ENCODE data around the gene KCNJ4. TPM values are rescaled to one million over a fixed set of nuclear protein-coding genes. Genes with fewer than 3 reads are reported as not detected.

Gene KCNJ4
- not detected in 2 replicates for total RNA-seq (2014; rRNA removed; shearing (Covaris generic); ENCODE audit: low replicate concordance)

DNA sequence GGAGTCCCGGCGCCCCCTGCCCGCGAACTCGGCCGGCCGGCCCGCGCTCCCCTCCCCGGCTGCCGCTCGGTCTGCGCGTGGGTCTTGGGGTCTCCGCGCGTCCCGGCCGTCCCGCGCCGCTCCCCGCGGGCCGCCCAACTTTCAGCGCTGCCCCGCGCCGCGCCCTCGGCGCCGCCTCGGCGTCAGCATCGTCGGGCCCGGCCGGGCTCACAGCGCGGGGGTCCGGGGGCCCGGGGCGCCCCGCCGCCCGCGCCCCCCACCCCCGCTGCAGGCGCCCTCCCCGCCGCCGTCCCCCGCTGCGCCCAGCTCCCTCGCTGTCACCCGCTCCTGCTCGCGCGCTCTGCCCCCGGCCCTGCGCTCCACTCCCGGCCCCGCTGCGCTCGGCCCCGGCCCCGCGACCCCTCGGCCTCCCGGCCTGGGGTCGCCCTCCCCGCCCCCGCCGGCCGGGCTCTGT lies at the start of gene KCNJ4:
KCNJ4 (minus strand) TSS at position 124 of the 454 bp plus-strand sequence. CDS start 27,067 bp downstream, outside the sequence.
- Histone ChIP-seq H3K9me3 (no peaks in the 10 kb centered on the region), H3K4me3 (no peak within 1 kb of the TSS), H3K36me3 (no peaks in the 10 kb centered on the region), H3K27me3 (peaks cover 15% of the 10 kb centered on the region)
- DNase-seq = no peak

DNA sequence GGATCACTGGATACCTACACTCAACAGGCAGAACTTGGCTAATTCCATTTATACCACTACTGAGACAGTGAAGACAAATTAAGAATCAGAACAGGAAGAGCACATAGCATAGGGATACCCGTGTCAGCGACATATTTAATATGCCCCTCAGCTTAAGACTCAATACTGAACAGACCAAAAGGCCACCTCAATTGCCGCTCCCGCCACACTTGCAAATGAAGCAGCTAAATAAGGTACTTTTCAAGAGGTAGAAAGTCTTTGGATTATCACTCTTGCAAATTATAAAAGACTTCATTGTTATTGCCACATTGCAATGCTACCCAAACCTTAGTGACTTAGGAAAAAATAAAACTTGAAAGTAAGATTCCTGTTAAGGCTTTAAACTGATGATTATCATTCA lies 48.0 kb upstream of the KCNJ4 start:
- Histone ChIP-seq H3K9me3 (no peaks in the 10 kb centered on the region), H3K36me3 (peaks cover 75% of the 10 kb centered on the region), H3K27me3 (no peaks in the 10 kb centered on the region), H3K4me3 (peak overlapping the region; percentile 100)
- DNase-seq = no peak

GRCh38 chr22:38501797-38502672 lies 47.0 kb upstream of the KCNJ4 start:
- H3K27me3 ChIP-seq = no peaks in the 10 kb centered on the region
- peaks cover 85% of the 10 kb centered on the region for H3K36me3 ChIP-seq
- H3K4me3 ChIP-seq = no peak overlapping the region
- no peak for DNase-seq
- no peaks in the 10 kb centered on the region for H3K9me3 ChIP-seq

GRCh38 chr22:38497869-38498268 lies 42.9 kb upstream of the KCNJ4 start:
- H3K9me3 ChIP-seq = no peaks in the 10 kb centered on the region
- no peaks in the 10 kb centered on the region for H3K27me3 ChIP-seq
- no peak overlapping the region for H3K4me3 ChIP-seq
- peaks cover 96% of the 10 kb centered on the region for H3K36me3 ChIP-seq
- no peak for DNase-seq

DNA sequence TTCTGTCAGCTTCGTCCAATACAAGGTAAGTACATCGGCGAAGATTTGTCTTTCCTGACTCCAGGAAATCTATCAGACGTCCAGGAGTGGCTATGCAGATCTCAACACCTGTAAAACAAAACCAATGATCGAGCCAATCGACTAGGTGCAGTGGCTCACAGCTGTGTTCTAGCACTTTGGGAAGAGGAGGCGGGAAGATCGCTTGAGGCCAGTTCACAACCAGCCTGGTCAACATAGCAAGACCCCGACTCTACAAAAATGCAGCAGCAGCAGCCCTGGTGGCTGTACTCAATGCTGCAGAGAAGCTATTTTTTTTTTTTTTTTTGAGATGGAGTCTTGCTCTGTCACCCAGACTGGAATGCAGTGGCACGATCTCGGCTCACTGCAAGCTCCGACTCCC lies 39.9 kb upstream of the KCNJ4 start:
- H3K9me3 ChIP-seq = no peaks in the 10 kb centered on the region
- no peaks in the 10 kb centered on the region for H3K27me3 ChIP-seq
- peaks cover 98% of the 10 kb centered on the region for H3K36me3 ChIP-seq
- DNase-seq = no peak
- no peak overlapping the region for H3K4me3 ChIP-seq

GRCh38 chr22:38494498-38494897 lies 39.5 kb upstream of the KCNJ4 start:
- Histone ChIP-seq H3K27me3 (no peaks in the 10 kb centered on the region), H3K4me3 (no peak overlapping the region), H3K36me3 (peaks cover 98% of the 10 kb centered on the region), H3K9me3 (no peaks in the 10 kb centered on the region)
- DNase-seq = no peak

DNA sequence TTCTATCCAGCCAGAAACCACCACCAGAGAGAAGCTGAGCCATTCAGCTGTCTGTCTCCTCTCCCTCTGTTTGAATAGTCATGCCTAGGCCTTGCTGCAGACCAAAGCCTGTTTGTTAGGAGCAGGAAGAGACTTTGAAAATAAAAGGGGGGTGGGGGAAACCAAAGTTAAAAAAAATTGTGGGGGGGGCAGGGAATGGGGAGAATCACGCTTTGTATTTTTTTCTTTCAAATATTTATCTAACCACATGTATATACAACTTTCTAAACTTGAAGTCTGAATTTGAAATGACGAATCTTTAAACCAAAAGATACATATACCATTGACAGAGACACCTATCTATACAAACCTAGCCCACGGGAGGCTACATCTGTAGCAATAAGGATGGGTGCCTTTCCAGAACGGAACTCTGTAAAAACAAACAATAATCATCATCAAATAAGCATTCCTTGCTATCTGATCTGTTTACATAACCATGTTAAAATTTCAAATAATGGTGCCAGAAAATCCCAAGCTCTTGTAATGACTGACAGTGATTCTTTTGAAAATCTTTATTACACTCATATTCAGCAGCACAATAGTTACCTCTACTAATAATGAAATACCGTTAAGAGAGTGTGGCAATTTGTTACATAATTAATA lies 36.8 kb upstream of the KCNJ4 start:
- Histone ChIP-seq H3K36me3 (peaks cover 98% of the 10 kb centered on the region), H3K27me3 (no peaks in the 10 kb centered on the region), H3K4me3 (no peak overlapping the region), H3K9me3 (no peaks in the 10 kb centered on the region)
- no peak for DNase-seq

DNA sequence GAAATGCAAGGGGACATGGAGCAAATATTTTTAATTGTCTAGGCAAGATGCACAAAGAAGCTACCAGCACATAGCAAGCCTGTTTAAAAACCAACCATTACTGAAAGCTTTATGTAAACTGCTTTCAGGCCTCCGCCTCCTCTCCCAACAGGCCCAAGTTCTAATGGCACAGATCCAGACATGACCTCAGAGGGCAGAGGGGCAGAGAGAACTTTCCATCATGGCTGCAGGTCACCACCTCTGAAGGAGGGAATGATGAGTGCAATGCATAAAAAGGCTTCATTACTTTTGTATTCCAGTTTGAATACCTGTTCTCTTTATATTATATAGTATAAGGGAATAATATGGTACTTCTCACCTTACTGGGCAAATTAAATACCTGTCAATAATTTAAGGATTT lies 35.9 kb upstream of the KCNJ4 start:
- Histone ChIP-seq H3K27me3 (no peaks in the 10 kb centered on the region), H3K9me3 (no peaks in the 10 kb centered on the region), H3K4me3 (no peak overlapping the region), H3K36me3 (peaks cover 98% of the 10 kb centered on the region)
- DNase-seq = peak; percentile 63

DNA sequence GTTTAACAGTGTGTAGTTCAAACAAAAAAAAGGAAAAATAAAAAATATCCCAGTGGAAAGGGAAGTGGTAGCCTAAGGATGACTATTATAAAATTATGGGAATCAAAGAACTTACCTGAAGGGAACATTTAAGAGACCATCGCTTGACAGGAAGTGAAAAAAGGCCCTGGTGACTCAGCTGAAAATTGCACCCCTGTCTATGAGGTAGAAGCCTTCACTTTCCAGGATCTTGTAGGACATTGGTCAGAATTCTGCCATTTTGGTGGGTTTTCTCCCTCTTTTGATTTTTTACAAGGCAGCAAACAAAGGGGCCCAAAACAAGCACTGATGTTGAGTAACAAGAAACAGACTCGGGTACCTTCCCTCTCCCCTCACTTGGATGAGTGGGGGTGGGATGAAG lies 35.5 kb upstream of the KCNJ4 start:
- no peaks in the 10 kb centered on the region for H3K9me3 ChIP-seq
- DNase-seq = no peak
- H3K4me3 ChIP-seq = no peak overlapping the region
- no peaks in the 10 kb centered on the region for H3K27me3 ChIP-seq
- H3K36me3 ChIP-seq = peaks cover 96% of the 10 kb centered on the region

GRCh38 chr22:38489561-38490145 lies 34.7 kb upstream of the KCNJ4 start:
- DNase-seq = no peak
- H3K36me3 ChIP-seq = peaks cover 96% of the 10 kb centered on the region
- H3K27me3 ChIP-seq = no peaks in the 10 kb centered on the region
- no peak overlapping the region for H3K4me3 ChIP-seq
- no peaks in the 10 kb centered on the region for H3K9me3 ChIP-seq

GRCh38 chr22:38489142-38489541 lies 34.1 kb upstream of the KCNJ4 start:
- no peak overlapping the region for H3K4me3 ChIP-seq
- H3K36me3 ChIP-seq = peaks cover 96% of the 10 kb centered on the region
- no peaks in the 10 kb centered on the region for H3K27me3 ChIP-seq
- no peak for DNase-seq
- H3K9me3 ChIP-seq = no peaks in the 10 kb centered on the region

GRCh38 chr22:38487946-38488345 lies 32.9 kb upstream of the KCNJ4 start:
- DNase-seq = no peak
- Histone ChIP-seq H3K27me3 (no peaks in the 10 kb centered on the region), H3K4me3 (no peak overlapping the region), H3K36me3 (peaks cover 96% of the 10 kb centered on the region), H3K9me3 (no peaks in the 10 kb centered on the region)

DNA sequence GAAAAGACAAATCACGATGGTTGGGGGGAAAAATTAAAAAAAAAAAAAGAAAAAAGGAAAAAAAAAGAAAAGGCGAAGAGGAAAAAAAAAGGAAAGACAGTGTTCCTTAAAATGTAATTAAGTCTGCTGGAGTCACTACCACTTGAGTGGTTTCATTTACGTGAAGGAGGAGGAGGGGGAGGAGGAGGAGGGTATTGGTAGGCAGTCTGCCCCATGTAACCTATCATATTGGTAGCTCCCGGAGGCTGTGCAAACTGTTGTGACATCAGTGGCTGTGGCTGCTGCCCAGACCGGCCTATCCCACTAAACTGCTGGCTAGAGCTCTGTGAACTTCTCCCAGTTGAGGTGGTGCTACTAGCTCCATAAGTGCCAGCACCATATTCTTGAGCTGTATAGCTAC lies 30.8 kb upstream of the KCNJ4 start:
- H3K36me3 ChIP-seq = peaks cover 96% of the 10 kb centered on the region
- DNase-seq = no peak
- no peak overlapping the region for H3K4me3 ChIP-seq
- H3K9me3 ChIP-seq = no peaks in the 10 kb centered on the region
- no peaks in the 10 kb centered on the region for H3K27me3 ChIP-seq

DNA sequence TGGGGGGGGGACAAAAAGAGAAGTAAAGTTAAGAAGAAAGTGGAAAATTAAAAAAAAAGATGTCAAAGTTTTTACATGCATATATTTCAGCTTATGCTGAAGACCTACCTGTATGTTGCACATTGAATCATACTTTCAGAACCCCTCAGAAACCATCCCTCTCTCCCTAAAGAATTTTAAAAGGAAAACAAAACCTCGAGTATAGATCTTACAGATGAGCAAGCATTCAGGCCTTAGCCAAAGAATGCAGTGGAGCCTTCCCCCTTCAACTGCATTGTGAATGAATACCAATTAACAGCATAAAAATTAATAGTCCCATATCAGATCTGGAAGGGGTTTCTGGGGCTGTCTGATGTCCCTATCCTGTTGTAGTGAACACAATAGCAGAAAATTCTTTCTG lies 29.2 kb upstream of the KCNJ4 start:
- Histone ChIP-seq H3K4me3 (no peak overlapping the region), H3K27me3 (no peaks in the 10 kb centered on the region), H3K9me3 (no peaks in the 10 kb centered on the region), H3K36me3 (peaks cover 94% of the 10 kb centered on the region)
- no peak for DNase-seq

- H3K36me3 ChIP-seq = peaks cover 82% of the 10 kb centered on the region
- H3K27me3 ChIP-seq = no peaks in the 10 kb centered on the region
- no peaks in the 10 kb centered on the region for H3K9me3 ChIP-seq
- no peak overlapping the region for H3K4me3 ChIP-seq
- no peak for DNase-seq
Measured at GRCh38 chr22:38482662-38483308, 27.8 kb upstream of the KCNJ4 start.

DNA sequence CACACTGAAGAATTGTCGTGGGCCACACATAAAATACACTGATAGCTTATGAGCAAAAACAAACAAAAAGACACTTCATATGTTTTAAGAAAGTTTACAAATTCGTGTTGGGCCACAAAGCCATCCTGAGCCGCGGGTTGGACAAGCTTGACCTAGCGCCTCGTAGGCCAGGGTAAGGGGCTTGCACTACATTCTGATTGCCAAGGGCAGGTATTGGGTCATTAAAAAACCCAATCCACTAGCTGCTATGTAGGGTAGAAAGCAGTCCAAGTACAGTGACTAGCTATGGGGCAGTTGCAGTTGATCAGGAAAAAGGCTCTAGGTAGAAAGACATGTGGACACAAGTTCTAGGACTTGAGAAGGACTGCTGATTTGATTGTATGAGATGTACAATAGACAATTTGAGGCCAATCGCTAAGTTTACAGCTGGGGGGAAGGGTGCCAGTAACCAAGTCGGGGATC lies 26.9 kb upstream of the KCNJ4 start:
- Histone ChIP-seq H3K36me3 (peaks cover 73% of the 10 kb centered on the region), H3K4me3 (no peak overlapping the region), H3K9me3 (no peaks in the 10 kb centered on the region), H3K27me3 (no peaks in the 10 kb centered on the region)
- no peak for DNase-seq
